Uterus (tissue), 4 donors: ENCODE measurements around the gene SLC51B. TPM values are rescaled to one million over a fixed set of nuclear protein-coding genes. Genes with fewer than 3 reads are reported as not detected.

Experiments
- DNase-seq, 2 donors: peaks; one replicate each; pipeline ENCODE4 v3.0.0-alpha.2; 2019 to 2020
- H3K27ac ChIP-seq, 2 donors: fragments of 200-600 bp; sonication (generic); 1 replicate in 1 of 2; 2 replicates in 1 of 2; pipeline ENCODE4 v1.5.1; 2016 to 2018
- H3K27me3 ChIP-seq, 2 donors: fragments of 200-600 bp; sonication (generic); one replicate each; pipeline ENCODE4 v1.5.1; 2018 to 2019; ENCODE audit warnings: control low read depth in 1 of 2
- H3K36me3 ChIP-seq, 2 donors: fragments of 200-600 bp; sonication (generic); one replicate each; pipeline ENCODE4 v1.5.1; 2019; ENCODE audit warnings: control low read depth in 1 of 2
- H3K4me1 ChIP-seq, 2 donors: fragments of 200-600 bp; sonication (generic); one replicate each; pipeline ENCODE4 v1.5.1; 2018 to 2019; ENCODE audit warnings: control low read depth in 1 of 2
- H3K4me3 ChIP-seq, 2 donors: fragments of 200-600 bp; sonication (generic); 1 replicate in 1 of 2; 2 replicates in 1 of 2; pipeline ENCODE4 v1.5.1; 2018 to 2019; ENCODE audit warnings: mild to moderate bottlenecking in 1 of 2
- H3K9me3 ChIP-seq, 2 donors: fragments of 200-600 bp; sonication (generic); one replicate each; pipeline ENCODE4 v1.5.1; 2019; ENCODE audit warnings: control low read depth in 1 of 2
- CTCF ChIP-seq, 4 experiments: fragments of 200-600 bp in 2 of 4; fragments of 450-650 bp in 2 of 4; sonication (generic) in 2 of 4; IDR thresholded peaks; one replicate each; pipeline ENCODE4 v1.5.1; 2016 to 2019; ENCODE audit warnings: antibody characterized with exemption in 4 of 4, mild to moderate bottlenecking in 2 of 4, moderate library complexity in 1 of 4
- POLR2A ChIP-seq, 2 donors: fragments of 450-650 bp; IDR thresholded peaks; one replicate each; pipeline ENCODE4 v1.6.1; 2016; ENCODE audit warnings: antibody characterized with exemption in 2 of 2, mild to moderate bottlenecking in 1 of 2, moderate library complexity in 1 of 2
- intact Hi-C: fragments of 100-400 bp; cut with DNase I; formaldehyde crosslinking; loops from one replicate; pipeline ENCODE4 v1.15.1; 2023; ENCODE audit warnings: low total_unique reads
- total RNA-seq, 4 donors: library from RNA; depleted of rRNA in 3 of 4; stranded (reverse); fragments of >200 nt in 3 of 4; gene quantifications; one replicate each; pipeline versions ENCODE4 v1.1.0 to v1.2.4, GENCODE V29; 2014 to 2023
- donor health status: DM: yes; HTN: yes; CAD: no.

The SLC51B gene
- total RNA-seq, 4 donors from 2014 or later, result not detected

GRCh38 chr15:65028338-65028737 is 16.8 kb upstream of the SLC51B start:
- no peak for DNase-seq
- Histone ChIP-seq H3K4me1 (no peaks in the 10 kb centered on the region), H3K36me3 (no peaks in the 10 kb centered on the region), H3K9me3 (no peaks in the 10 kb centered on the region), H3K27me3 (no peaks in the 10 kb centered on the region), H3K4me3 (peak overlapping the region; percentile 75 to 89), H3K27ac (peak overlapping the region in 1 of 2 donors; percentile 5)
- TF ChIP-seq CTCF (IDR thresholded peaks at IDR 0.05), result no peak
- TF ChIP-seq POLR2A (IDR thresholded peaks at IDR 0.05), result no peak
- intact Hi-C loops, result no loop called here

GRCh38 chr15:65028921-65029735 is 16.1 kb upstream of the SLC51B start, which contains the start of gene MTFMT:
TSS of gene MTFMT (minus strand) at chr15:65029639. CDS start at chr15:65029613, 26 bp downstream.
- intact Hi-C loops, result no loop called here
- no peaks in the 10 kb centered on the region for H3K4me1 ChIP-seq
- H3K27ac ChIP-seq, result peak within 1 kb of the TSS; percentile 75 to 81
- H3K9me3 ChIP-seq, result no peaks in the 10 kb centered on the region
- TF ChIP-seq CTCF (IDR thresholded peaks at IDR 0.05) (peak; percentile 12 to 42 (median 20)), POLR2A (IDR thresholded peaks at IDR 0.05) (peak; percentile 94 to 95)
- H3K4me3 ChIP-seq, result peak within 1 kb of the TSS; percentile 75 to 89
- no peaks in the 10 kb centered on the region for H3K36me3 ChIP-seq
- DNase-seq, result peak; percentile 91 to 95
- H3K27me3 ChIP-seq, result no peaks in the 10 kb centered on the region

GRCh38 chr15:65029736-65030208 is 15.4 kb upstream of the SLC51B start:
- peak overlapping the region; percentile 75 to 81 for H3K27ac ChIP-seq
- no peaks in the 10 kb centered on the region for H3K4me1 ChIP-seq
- H3K36me3 ChIP-seq, result no peaks in the 10 kb centered on the region
- TF ChIP-seq CTCF (IDR thresholded peaks at IDR 0.05) (no peak), POLR2A (IDR thresholded peaks at IDR 0.05) (no peak)
- no peaks in the 10 kb centered on the region for H3K9me3 ChIP-seq
- no peak for DNase-seq
- H3K4me3 ChIP-seq, result peak overlapping the region; percentile 75 to 89
- no peaks in the 10 kb centered on the region for H3K27me3 ChIP-seq
- intact Hi-C loops, result loop anchor here (10.0 kb wide), 1 partner anchor 55 kb away; no protein-coding TSS in a partner anchor

- H3K27ac ChIP-seq, result no peak overlapping the region
- H3K9me3 ChIP-seq, result no peaks in the 10 kb centered on the region
These were observed 12.2 kb upstream of the SLC51B start for GRCh38 chr15:65032801-65033537.

More at GRCh38 chr15:65032801-65033537, 12.2 kb upstream of the SLC51B start:
- peak; percentile 53 to 65 for DNase-seq
- Histone ChIP-seq H3K4me1 (no peaks in the 10 kb centered on the region), H3K27me3 (no peaks in the 10 kb centered on the region), H3K4me3 (no peak overlapping the region), H3K36me3 (no peaks in the 10 kb centered on the region)
- TF ChIP-seq POLR2A (IDR thresholded peaks at IDR 0.05), result no peak
- TF ChIP-seq CTCF (IDR thresholded peaks at IDR 0.05), result peak; percentile 45 to 69 (median 64)
- intact Hi-C loops, result loop anchor here (10.0 kb wide), 1 partner anchor 52 kb away; no protein-coding TSS in a partner anchor
